ENCODE measurements around the gene ZDHHC18.
A peak's percentile ranks its signal among the peaks of the same experiment; 100 is the strongest.

Gene ZDHHC18

DNA sequence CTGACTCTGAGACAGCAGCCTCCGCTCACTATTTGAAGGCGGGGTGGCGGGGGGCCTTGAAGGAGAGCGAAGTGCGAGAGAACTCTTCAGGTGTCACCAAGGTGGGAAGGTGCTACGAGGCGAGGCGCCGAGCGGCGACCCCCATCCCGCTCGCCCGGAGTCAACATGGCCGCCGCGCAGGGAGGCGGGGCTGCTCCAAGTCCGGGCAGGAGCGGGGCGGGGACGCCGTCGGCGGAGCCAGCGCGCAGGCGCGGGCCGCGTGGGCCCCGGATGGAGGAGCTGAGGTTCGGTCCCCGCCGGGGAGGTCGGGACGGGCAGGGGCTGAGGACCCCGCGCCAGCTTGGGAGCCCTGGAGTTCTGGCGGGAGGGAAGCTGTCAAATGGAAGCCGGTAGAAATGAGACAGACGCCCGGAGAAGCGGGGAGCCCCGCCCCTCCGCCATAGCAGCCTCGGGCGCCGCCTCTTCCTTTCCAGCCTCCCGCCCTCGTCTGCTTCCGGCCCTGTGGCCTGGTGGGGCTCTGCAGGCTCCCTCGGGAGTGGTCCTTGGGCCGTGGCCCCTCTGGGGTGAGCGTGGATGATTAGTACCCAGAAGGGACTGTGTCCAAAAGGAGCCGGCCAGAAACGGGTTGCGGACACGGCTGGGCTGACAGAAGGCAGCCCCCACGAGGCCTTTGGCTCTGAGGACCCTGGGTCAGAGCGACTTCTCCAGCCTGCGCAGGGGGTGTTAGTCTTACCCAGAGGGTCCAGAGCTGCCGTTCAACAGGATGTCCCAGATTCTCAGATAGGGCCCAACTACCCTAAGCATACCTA is 38.6 kb upstream of the ZDHHC18 start, which contains the start of gene PIGV (continued):
- TF ChIP-seq, protein P1, sequence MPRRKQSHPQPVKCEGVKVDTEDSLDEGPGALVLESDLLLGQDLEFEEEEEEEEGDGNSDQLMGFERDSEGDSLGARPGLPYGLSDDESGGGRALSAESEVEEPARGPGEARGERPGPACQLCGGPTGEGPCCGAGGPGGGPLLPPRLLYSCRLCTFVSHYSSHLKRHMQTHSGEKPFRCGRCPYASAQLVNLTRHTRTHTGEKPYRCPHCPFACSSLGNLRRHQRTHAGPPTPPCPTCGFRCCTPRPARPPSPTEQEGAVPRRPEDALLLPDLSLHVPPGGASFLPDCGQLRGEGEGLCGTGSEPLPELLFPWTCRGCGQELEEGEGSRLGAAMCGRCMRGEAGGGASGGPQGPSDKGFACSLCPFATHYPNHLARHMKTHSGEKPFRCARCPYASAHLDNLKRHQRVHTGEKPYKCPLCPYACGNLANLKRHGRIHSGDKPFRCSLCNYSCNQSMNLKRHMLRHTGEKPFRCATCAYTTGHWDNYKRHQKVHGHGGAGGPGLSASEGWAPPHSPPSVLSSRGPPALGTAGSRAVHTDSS (tag by site-specific recombination; IDR thresholded peaks at IDR 0.05) = no peak
- TF ChIP-seq, protein P2, sequence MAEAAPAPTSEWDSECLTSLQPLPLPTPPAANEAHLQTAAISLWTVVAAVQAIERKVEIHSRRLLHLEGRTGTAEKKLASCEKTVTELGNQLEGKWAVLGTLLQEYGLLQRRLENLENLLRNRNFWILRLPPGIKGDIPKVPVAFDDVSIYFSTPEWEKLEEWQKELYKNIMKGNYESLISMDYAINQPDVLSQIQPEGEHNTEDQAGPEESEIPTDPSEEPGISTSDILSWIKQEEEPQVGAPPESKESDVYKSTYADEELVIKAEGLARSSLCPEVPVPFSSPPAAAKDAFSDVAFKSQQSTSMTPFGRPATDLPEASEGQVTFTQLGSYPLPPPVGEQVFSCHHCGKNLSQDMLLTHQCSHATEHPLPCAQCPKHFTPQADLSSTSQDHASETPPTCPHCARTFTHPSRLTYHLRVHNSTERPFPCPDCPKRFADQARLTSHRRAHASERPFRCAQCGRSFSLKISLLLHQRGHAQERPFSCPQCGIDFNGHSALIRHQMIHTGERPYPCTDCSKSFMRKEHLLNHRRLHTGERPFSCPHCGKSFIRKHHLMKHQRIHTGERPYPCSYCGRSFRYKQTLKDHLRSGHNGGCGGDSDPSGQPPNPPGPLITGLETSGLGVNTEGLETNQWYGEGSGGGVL (tag by site-specific recombination; IDR thresholded peaks at IDR 0.05) = no peak
- peak; percentile 39 for TF ChIP-seq ZNF561 (tag by site-specific recombination; IDR thresholded peaks at IDR 0.05; ENCODE audit: borderline replicate concordance)
- no peak for TF ChIP-seq ZNF776 (tag by site-specific recombination; IDR thresholded peaks at IDR 0.05; ENCODE audit: borderline replicate concordance)
- TF ChIP-seq HOXD13 (CRISPR knock-in tag; IDR thresholded peaks at IDR 0.05; ENCODE audit: borderline replicate concordance) = no peak
- 0 out of 2 replicates have a peak, but pooled peaks have one; percentile 25 for TF ChIP-seq ZNF677 (tag by site-specific recombination; IDR thresholded peaks at IDR 0.05)
- TF ChIP-seq, protein P3, sequence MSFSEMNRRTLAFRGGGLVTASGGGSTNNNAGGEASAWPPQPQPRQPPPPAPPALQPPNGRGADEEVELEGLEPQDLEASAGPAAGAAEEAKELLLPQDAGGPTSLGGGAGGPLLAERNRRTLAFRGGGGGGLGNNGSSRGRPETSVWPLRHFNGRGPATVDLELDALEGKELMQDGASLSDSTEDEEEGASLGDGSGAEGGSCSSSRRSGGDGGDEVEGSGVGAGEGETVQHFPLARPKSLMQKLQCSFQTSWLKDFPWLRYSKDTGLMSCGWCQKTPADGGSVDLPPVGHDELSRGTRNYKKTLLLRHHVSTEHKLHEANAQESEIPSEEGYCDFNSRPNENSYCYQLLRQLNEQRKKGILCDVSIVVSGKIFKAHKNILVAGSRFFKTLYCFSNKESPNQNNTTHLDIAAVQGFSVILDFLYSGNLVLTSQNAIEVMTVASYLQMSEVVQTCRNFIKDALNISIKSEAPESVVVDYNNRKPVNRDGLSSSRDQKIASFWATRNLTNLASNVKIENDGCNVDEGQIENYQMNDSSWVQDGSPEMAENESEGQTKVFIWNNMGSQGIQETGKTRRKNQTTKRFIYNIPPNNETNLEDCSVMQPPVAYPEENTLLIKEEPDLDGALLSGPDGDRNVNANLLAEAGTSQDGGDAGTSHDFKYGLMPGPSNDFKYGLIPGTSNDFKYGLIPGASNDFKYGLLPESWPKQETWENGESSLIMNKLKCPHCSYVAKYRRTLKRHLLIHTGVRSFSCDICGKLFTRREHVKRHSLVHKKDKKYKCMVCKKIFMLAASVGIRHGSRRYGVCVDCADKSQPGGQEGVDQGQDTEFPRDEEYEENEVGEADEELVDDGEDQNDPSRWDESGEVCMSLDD (tag by site-specific recombination; IDR thresholded peaks at IDR 0.05) = peak; percentile 68; the same call in 1 of the 2 replicates
- no peak for TF ChIP-seq ZNF174 (tag by site-specific recombination; IDR thresholded peaks at IDR 0.05)
- no peak for TF ChIP-seq FEZF1 (tag by site-specific recombination; IDR thresholded peaks at IDR 0.05)
- peak; percentile 88 for TF ChIP-seq SP2 (tag by site-specific recombination; IDR thresholded peaks at IDR 0.05)
- TF ChIP-seq, protein P4, sequence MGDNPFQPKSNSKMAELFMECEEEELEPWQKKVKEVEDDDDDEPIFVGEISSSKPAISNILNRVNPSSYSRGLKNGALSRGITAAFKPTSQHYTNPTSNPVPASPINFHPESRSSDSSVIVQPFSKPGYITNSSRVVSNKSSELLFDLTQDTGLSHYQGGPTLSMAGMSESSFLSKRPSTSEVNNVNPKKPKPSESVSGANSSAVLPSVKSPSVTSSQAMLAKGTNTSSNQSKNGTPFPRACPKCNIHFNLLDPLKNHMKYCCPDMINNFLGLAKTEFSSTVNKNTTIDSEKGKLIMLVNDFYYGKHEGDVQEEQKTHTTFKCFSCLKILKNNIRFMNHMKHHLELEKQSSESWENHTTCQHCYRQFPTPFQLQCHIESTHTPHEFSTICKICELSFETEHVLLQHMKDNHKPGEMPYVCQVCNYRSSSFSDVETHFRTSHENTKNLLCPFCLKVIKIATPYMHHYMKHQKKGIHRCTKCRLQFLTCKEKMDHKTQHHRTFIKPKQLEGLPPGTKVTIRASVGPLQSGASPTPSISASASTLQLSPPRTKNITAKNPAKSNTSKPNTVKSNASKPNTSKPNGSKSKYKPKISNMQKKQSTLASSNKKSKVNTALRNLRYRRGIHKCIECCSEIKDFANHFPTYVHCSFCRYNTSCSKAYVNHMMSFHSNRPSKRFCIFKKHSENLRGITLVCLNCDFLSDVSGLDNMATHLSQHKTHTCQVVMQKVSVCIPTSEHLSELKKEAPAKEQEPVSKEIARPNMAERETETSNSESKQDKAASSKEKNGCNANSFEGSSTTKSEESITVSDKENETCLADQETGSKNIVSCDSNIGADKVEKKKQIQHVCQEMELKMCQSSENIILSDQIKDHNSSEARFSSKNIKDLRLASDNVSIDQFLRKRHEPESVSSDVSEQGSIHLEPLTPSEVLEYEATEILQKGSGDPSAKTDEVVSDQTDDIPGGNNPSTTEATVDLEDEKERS (tag by site-specific recombination; IDR thresholded peaks at IDR 0.05) = no peak
- peak; percentile 69 for TF ChIP-seq KLF1 (tag by site-specific recombination; IDR thresholded peaks at IDR 0.05)
- peak; percentile 88 for TF ChIP-seq ZBTB17 (tag by site-specific recombination; IDR thresholded peaks at IDR 0.05)
- no peak for TF ChIP-seq ZNF558 (tag by site-specific recombination; IDR thresholded peaks at IDR 0.05)
- TF ChIP-seq, protein P5, sequence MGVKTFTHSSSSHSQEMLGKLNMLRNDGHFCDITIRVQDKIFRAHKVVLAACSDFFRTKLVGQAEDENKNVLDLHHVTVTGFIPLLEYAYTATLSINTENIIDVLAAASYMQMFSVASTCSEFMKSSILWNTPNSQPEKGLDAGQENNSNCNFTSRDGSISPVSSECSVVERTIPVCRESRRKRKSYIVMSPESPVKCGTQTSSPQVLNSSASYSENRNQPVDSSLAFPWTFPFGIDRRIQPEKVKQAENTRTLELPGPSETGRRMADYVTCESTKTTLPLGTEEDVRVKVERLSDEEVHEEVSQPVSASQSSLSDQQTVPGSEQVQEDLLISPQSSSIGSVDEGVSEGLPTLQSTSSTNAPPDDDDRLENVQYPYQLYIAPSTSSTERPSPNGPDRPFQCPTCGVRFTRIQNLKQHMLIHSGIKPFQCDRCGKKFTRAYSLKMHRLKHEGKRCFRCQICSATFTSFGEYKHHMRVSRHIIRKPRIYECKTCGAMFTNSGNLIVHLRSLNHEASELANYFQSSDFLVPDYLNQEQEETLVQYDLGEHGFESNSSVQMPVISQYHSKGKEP (tag by site-specific recombination; IDR thresholded peaks at IDR 0.05) = no peak
- no peak for TF ChIP-seq ZNF184 (tag by site-specific recombination; IDR thresholded peaks at IDR 0.05)
- no peak for TF ChIP-seq ZNF664 (tag by site-specific recombination; IDR thresholded peaks at IDR 0.05)
- no peak for TF ChIP-seq ZNF169 (tag by site-specific recombination; IDR thresholded peaks at IDR 0.05)
- TF ChIP-seq ZNF560 (tag by site-specific recombination; IDR thresholded peaks at IDR 0.05; ENCODE audit: borderline replicate concordance) = no peak
- TF ChIP-seq, protein P6, sequence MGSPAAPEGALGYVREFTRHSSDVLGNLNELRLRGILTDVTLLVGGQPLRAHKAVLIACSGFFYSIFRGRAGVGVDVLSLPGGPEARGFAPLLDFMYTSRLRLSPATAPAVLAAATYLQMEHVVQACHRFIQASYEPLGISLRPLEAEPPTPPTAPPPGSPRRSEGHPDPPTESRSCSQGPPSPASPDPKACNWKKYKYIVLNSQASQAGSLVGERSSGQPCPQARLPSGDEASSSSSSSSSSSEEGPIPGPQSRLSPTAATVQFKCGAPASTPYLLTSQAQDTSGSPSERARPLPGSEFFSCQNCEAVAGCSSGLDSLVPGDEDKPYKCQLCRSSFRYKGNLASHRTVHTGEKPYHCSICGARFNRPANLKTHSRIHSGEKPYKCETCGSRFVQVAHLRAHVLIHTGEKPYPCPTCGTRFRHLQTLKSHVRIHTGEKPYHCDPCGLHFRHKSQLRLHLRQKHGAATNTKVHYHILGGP (tag by site-specific recombination; IDR thresholded peaks at IDR 0.05) = no peak
- TF ChIP-seq, protein P7, sequence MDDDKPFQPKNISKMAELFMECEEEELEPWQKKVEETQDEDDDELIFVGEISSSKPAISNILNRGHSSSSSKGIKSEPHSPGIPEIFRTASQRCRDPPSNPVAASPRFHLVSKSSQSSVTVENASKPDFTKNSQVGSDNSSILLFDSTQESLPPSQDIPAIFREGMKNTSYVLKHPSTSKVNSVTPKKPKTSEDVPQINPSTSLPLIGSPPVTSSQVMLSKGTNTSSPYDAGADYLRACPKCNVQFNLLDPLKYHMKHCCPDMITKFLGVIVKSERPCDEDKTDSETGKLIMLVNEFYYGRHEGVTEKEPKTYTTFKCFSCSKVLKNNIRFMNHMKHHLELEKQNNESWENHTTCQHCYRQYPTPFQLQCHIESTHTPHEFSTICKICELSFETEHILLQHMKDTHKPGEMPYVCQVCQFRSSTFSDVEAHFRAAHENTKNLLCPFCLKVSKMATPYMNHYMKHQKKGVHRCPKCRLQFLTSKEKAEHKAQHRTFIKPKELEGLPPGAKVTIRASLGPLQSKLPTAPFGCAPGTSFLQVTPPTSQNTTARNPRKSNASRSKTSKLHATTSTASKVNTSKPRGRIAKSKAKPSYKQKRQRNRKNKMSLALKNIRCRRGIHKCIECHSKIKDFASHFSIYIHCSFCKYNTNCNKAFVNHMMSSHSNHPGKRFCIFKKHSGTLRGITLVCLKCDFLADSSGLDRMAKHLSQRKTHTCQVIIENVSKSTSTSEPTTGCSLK (tag by site-specific recombination; IDR thresholded peaks at IDR 0.05) = no peak
- no peak for TF ChIP-seq MEIS1 (CRISPR knock-in tag; IDR thresholded peaks at IDR 0.05; ENCODE audit: borderline replicate concordance)

All from HEK293 (cell line).